Kidney (tissue), 14 donors: Measurements from ENCODE around the gene CMSS1. TPM values are rescaled to one million over a fixed set of nuclear protein-coding genes. Genes with fewer than 3 reads are reported as not detected.

Experiments used
- DNase-seq, 5 donors: peaks; one replicate each; pipeline ENCODE4 v3.0.0-alpha.2; 2013 to 2020
- FAIRE-seq: peaks from 2 replicates; lab custom pipeline; 2012; peaks lifted over from hg19 to GRCh38; lab: Jason Lieb, UNC
- H3K27ac ChIP-seq, 2 donors: one replicate each; pipeline ENCODE4 v1.7.0; 2013; ENCODE audit warnings: low read depth in 2 of 2, low read length in 2 of 2, inconsistent platforms in 1 of 2
- H3K27me3 ChIP-seq: one replicate; pipeline ENCODE4 v1.7.1; 2013; ENCODE audit warnings: low read length, inconsistent platforms; ENCODE audit not compliant: control insufficient read depth, insufficient read depth
- H3K36me3 ChIP-seq, 3 donors: one replicate each; pipeline versions ENCODE4 v1.7.0 to v1.7.1; 2013; ENCODE audit warnings: low read length in 3 of 3, control low read depth in 1 of 3, inconsistent platforms in 1 of 3; ENCODE audit not compliant: insufficient read depth in 3 of 3, control insufficient read depth in 2 of 3
- H3K4me1 ChIP-seq, 3 donors: one replicate each; pipeline versions ENCODE4 v1.7.0 to v1.7.1; 2013; ENCODE audit warnings: low read length in 3 of 3, inconsistent platforms in 1 of 3, low read depth in 1 of 3; ENCODE audit not compliant: control insufficient read depth in 2 of 3, insufficient read depth in 2 of 3
- H3K4me3 ChIP-seq, 3 donors: one replicate each; pipeline versions ENCODE4 v1.7.0 to v1.8.1; 2013; ENCODE audit warnings: low read length in 3 of 3, control low read depth in 1 of 3, inconsistent platforms in 1 of 3
- H3K9ac ChIP-seq, 3 donors: one replicate each; pipeline versions ENCODE4 v1.7.0 to v1.7.1; 2013; ENCODE audit warnings: low read length in 3 of 3, control low read depth in 1 of 3, inconsistent platforms in 1 of 3
- H3K9me3 ChIP-seq, 3 donors: one replicate each; pipeline versions ENCODE4 v1.7.0 to v1.7.1; 2013; ENCODE audit warnings: low read length in 3 of 3, control low read depth in 1 of 3, inconsistent platforms in 1 of 3; ENCODE audit not compliant: control insufficient read depth in 2 of 3, insufficient read depth in 1 of 3
- CTCF ChIP-seq: IDR thresholded peaks from 3 replicates; pipeline ENCODE4 v1.5.1; 2012; ENCODE audit warnings: mild to moderate bottlenecking, moderate library complexity, borderline replicate concordance; ENCODE audit not compliant: insufficient read depth; ENCODE audit errors: extremely low read depth
- intact Hi-C: fragments of 100-400 bp; cut with DNase I; formaldehyde crosslinking; loops from one replicate; pipeline ENCODE4 v1.11.1; 2022
- polyA plus RNA-seq: library from polyadenylated mRNA; stranded (reverse); fragments of 350-450 nt; fragmentation: Illumina TruSeq; extraction: RNeasy Lipid Tissue Mini Kit (QIAGEN cat#74804); gene quantifications from one replicate; pipeline ENCODE4 v1.2.3, GENCODE V29; 2014; ENCODE audit warnings: low read depth, low replicate concordance; ENCODE audit not compliant: insufficient read depth
- total RNA-seq: library from RNA; stranded (reverse); fragmentation: NEBNext Ultra II Directional; extraction: Animal tissue kit (Norgen Biotek cat#: 25700); gene quantifications from one replicate; pipeline ENCODE4 v1.2.1, GENCODE V29; 2021
- donor health status: control.
- donor health status: control.
- donor health status: control.
- donor health status: control.
- donor health status: control.
- donor health status: DM: yes; HTN: yes; CAD: no.
- donor health status: Normal renal cell carcinoma (clear cell type).

Gene CMSS1
- total and polyA plus RNA-seq, 2 donors from 2014 or later: 26.4 to 27.0 TPM

- no peak for TF ChIP-seq CTCF
- Histone ChIP-seq H3K27ac (peak overlapping the region in 1 of 2 donors; percentile 11), H3K4me3 (no peak overlapping the region), H3K27me3 (no peaks in the 10 kb centered on the region), H3K9me3 (no peaks in the 10 kb centered on the region), H3K36me3 (no peaks in the 10 kb centered on the region), H3K9ac (no peak overlapping the region), H3K4me1 (peaks cover 6 to 11% (median 6%) of the 10 kb centered on the region in 3 donors)
- DNase-seq (no peak), FAIRE-seq (no peak)
- intact Hi-C loops: no loop called here
Observed at GRCh38 chr3:99868311-99868646, 50.6 kb downstream of the CMSS1 start.

- FAIRE-seq: no peak
- TF ChIP-seq CTCF: no peak
- Histone ChIP-seq H3K36me3 (no peaks in the 10 kb centered on the region), H3K9me3 (no peaks in the 10 kb centered on the region), H3K9ac (no peak overlapping the region), H3K4me3 (no peak overlapping the region), H3K27me3 (no peaks in the 10 kb centered on the region), H3K4me1 (peaks cover 6 to 11% (median 6%) of the 10 kb centered on the region in 3 donors), H3K27ac (no peak overlapping the region)
- DNase-seq: peak in 1 of 5 donors; percentile 78
- intact Hi-C loops: no loop called here
Observed at GRCh38 chr3:99869621-99870020, 52.0 kb downstream of the CMSS1 start.

- Histone ChIP-seq H3K4me1 (peaks cover 6 to 11% (median 6%) of the 10 kb centered on the region in 3 donors), H3K27me3 (no peaks in the 10 kb centered on the region), H3K9ac (no peak overlapping the region), H3K4me3 (no peak overlapping the region), H3K27ac (peak overlapping the region in 1 of 2 donors; percentile 10), H3K36me3 (no peaks in the 10 kb centered on the region), H3K9me3 (no peaks in the 10 kb centered on the region)
- DNase-seq: no peak
- no peak for TF ChIP-seq CTCF
- intact Hi-C loops: no loop called here
- no peak for FAIRE-seq
Observed at GRCh38 chr3:99870712-99871111, 53.0 kb downstream of the CMSS1 start.
